CD4-positive, alpha-beta T cell treated with Interleukin-17A for 1 hour (primary cell): ENCODE data around the gene OR52A5.

ENCODE experiments used
- DNase-seq: peaks from one replicate; pipeline ENCODE4 v3.0.0-alpha.2; 2020

Gene OR52A5

GRCh38 chr11:5115339-5115738 lies 22.8 kb downstream of the OR52A5 start:
- DNase-seq = no peak

- no peak for DNase-seq
Measured at GRCh38 chr11:5107285-5107684, 30.9 kb downstream of the OR52A5 start.

DNA sequence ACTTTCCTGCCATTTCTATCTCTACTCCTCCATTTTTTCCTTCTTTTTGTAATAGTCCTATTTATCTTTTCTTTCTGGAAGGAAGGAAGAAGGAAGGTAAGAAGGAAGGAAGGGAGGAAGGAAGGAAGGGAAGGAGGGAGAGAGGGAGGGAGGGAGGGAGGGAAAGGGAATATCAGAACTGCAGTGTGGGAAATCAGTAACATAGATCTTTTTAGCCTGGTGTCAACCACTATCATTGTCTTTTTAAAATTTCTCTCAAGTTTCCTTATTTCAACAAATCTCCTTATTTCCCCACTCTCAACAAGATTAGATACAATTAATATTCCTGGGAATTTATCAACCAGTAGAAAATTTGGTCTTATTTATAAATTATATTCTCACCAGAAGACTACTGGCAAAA lies 35.1 kb downstream of the OR52A5 start:
- DNase-seq = no peak

DNA sequence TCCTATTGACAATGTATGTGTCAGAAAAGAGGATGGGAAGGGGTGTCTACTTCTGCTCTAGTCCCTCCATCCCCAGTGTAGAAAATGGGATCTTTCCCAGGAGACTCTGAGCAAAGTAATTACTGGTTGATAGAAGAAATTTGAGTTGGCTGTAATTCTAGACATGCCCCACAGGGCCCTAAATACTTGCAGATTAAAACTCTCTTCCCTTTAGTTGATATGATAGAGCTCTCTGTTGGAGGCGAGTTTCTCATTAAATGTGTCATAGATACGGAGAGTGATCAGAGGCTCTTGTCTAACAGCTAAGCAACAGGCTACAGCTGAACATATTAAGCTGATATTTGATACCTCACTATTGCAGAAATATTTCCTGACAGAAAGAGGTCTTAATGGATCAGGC lies 35.9 kb downstream of the OR52A5 start:
- DNase-seq = no peak

- DNase-seq = no peak
Measured at GRCh38 chr11:5096011-5096410, 42.1 kb downstream of the OR52A5 start.

GRCh38 chr11:5092821-5093585 lies 45.2 kb downstream of the OR52A5 start:
- DNase-seq = no peak

DNA sequence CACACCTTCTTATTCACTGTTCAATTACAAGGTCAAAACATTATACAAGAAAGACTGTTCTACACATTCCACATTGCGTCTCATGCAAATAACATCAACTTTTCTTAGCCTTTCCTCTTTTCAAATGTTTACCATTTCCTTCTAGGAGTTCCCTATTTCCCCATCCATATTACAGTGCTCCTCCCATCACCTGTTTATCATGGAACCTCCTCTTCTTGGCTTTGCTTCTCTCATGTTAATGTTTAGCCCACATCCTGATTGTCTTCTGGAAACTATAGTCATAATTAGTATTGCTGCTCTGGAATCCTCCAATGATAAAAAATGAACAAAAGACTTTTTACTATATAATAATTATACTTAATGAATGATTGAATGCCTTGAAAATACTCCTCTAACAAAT lies 47.5 kb downstream of the OR52A5 start:
- no peak for DNase-seq

GRCh38 chr11:5088556-5088955 lies 49.6 kb downstream of the OR52A5 start:
- no peak for DNase-seq

DNA sequence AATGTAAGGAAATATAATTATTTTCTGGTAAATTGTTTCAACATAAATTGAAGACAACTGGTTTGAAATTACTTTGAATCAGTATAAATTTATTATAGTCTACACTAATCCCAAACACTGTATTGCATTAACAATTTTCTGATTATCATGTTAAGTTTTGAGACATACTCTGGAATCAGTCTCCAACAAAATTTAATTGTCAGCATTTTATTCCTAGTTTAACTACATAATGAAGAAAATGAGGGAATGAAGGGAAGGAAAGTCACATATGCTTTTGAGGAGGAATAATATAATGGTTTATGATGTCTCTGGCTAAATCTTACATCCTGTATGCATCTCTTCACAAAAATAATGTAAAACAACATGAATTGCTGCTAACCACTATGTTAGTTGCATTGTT lies 54.6 kb downstream of the OR52A5 start:
- DNase-seq = no peak

DNA sequence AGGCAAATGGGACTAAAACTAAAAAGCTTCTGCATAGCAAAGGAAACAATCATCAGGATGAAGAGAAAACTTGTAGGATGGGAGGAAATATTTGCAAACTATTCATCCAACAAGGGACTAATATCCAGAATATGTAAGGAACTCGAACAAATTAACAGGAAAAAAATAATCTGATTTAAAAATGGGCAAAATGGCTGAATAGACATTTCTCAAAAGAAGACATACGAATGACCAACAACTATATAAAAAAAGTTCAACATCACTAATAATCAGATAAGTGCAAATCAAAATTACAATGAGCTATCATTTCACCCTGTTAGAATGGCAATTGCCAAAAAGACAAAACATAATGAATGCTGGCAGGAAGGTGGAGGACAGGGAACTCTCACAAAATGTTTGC lies 56.8 kb downstream of the OR52A5 start:
- no peak for DNase-seq
